RWPE2 (cell line): ENCODE measurements around the gene WHRN.

Experiments
- ATAC-seq: fragments of 200-7000 bp; cut with Tn5 transposase; 3 replicates; pipeline ENCODE4 v1.9.1; 2021; ENCODE audit warnings: low read depth
- DNase-seq: peaks from one replicate; pipeline ENCODE4 v3.0.0-alpha.2; 2020; ENCODE audit warnings: low spot score
- H3K27ac ChIP-seq: fragments of 450-650 bp; 2 replicates; pipeline ENCODE4 v1.5.1; 2017; ENCODE audit warnings: mild to moderate bottlenecking; ENCODE audit not compliant: poor library complexity, severe bottlenecking
- H3K27me3 ChIP-seq: fragments of 250-450 bp; sonication (Bioruptor Pico); 2 replicates; pipeline ENCODE4 v1.5.1; 2021; ENCODE audit warnings: mild to moderate bottlenecking, moderate library complexity; ENCODE audit not compliant: insufficient read depth, poor library complexity, severe bottlenecking
- H3K36me3 ChIP-seq: fragments of 250-450 bp; sonication (Bioruptor Pico); 2 replicates; pipeline ENCODE4 v1.5.1; 2020; ENCODE audit warnings: low read depth, mild to moderate bottlenecking, moderate library complexity
- H3K4me1 ChIP-seq: fragments of 250-450 bp; sonication (Bioruptor Pico); 2 replicates; pipeline ENCODE4 v1.5.1; 2021; ENCODE audit warnings: mild to moderate bottlenecking, moderate library complexity; ENCODE audit not compliant: insufficient read depth, poor library complexity, severe bottlenecking
- H3K4me3 ChIP-seq: fragments of 250-450 bp; sonication (Bioruptor Pico); 2 replicates; pipeline ENCODE4 v1.5.1; 2021; ENCODE audit warnings: mild to moderate bottlenecking, moderate library complexity; ENCODE audit not compliant: severe bottlenecking
- H3K9me3 ChIP-seq: fragments of 250-450 bp; sonication (Bioruptor Pico); 2 replicates; pipeline ENCODE4 v1.5.1; 2021; ENCODE audit warnings: mild to moderate bottlenecking, moderate library complexity; ENCODE audit not compliant: severe bottlenecking
- TF ChIP-seq, protein P1 (sequence below): fragments of 450-650 bp; IDR thresholded peaks from one replicate; pipeline ENCODE4 v1.5.1; 2017; ENCODE audit warnings: mild to moderate bottlenecking, moderate library complexity; ENCODE audit not compliant: poor library complexity, severe bottlenecking

WHRN gene

DNA sequence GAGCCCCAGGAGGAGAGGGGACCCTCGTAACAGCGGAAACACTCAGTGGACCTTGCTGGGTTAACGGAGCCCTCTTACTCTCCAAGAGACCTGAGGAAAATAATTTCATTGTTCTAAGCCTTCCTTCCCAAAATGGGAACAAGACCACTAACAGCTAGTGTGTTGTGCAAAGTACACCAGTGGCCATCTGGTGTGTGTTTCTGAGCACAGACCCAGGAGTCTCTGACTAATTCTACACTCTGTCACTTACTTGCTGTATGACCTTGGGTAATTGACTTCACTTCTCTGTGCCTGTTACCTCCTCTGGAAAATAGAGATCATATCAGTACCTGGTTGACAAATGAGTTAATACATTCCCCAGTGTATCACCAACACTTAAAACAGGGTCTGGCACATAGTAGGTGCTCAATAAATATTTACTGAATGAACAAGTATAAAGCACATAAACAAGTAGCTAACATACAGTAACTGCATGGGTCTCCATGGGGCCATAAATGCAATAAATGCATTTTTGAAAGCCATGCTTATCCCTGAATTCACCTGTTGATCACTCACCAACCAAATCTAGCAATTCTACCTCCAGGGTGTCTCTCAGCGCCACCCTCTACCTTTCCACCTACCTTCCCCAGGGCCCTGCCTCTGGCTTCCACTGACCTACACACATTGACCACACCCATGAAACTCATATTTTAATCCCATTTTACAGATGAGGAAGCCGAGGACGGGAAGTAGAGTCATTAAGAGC, 72.8 kb downstream of the WHRN start:
- Histone ChIP-seq H3K9me3 (no peaks in the 10 kb centered on the region), H3K27me3 (no peaks in the 10 kb centered on the region), H3K27ac (no peak overlapping the region), H3K4me1 (no peaks in the 10 kb centered on the region), H3K4me3 (no peak overlapping the region), H3K36me3 (no peaks in the 10 kb centered on the region)
- ATAC-seq (no peak), DNase-seq (no peak)
- TF ChIP-seq, protein P1, sequence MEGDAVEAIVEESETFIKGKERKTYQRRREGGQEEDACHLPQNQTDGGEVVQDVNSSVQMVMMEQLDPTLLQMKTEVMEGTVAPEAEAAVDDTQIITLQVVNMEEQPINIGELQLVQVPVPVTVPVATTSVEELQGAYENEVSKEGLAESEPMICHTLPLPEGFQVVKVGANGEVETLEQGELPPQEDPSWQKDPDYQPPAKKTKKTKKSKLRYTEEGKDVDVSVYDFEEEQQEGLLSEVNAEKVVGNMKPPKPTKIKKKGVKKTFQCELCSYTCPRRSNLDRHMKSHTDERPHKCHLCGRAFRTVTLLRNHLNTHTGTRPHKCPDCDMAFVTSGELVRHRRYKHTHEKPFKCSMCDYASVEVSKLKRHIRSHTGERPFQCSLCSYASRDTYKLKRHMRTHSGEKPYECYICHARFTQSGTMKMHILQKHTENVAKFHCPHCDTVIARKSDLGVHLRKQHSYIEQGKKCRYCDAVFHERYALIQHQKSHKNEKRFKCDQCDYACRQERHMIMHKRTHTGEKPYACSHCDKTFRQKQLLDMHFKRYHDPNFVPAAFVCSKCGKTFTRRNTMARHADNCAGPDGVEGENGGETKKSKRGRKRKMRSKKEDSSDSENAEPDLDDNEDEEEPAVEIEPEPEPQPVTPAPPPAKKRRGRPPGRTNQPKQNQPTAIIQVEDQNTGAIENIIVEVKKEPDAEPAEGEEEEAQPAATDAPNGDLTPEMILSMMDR, result no peak

DNA sequence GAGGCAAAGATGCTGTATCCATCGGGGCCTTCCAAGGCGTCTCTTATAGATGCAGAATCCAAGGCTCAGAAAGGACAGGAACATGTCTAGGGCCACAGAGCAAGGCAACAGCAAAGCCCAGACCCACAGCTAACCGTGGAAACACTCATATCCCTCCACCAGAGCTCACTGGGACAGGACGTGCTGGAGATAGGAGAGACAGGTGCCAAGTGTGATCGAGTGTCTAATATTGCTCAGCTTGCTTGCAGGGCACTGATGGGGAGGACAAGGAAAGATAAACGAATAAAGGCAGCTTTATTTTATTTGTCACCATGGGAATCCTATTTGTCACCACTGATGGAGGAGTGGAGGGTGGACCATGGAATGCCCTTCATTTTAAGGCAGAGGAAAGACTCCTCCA, 73.5 kb downstream of the WHRN start:
- Histone ChIP-seq H3K4me3 (no peak overlapping the region), H3K27me3 (no peaks in the 10 kb centered on the region), H3K36me3 (no peaks in the 10 kb centered on the region), H3K27ac (no peak overlapping the region), H3K9me3 (no peaks in the 10 kb centered on the region), H3K4me1 (no peaks in the 10 kb centered on the region)
- TF ChIP-seq, protein P1, result no peak
- DNase-seq (no peak), ATAC-seq (no peak)

GRCh38 chr9:114431003-114431402, 74.3 kb downstream of the WHRN start:
- Histone ChIP-seq H3K9me3 (no peaks in the 10 kb centered on the region), H3K27me3 (no peaks in the 10 kb centered on the region), H3K27ac (no peak overlapping the region)

GRCh38 chr9:114430457-114430856, 74.8 kb downstream of the WHRN start:
- no peaks in the 10 kb centered on the region for H3K9me3 ChIP-seq
- ATAC-seq (no peak), DNase-seq (no peak)
- no peaks in the 10 kb centered on the region for H3K27me3 ChIP-seq
- H3K27ac ChIP-seq, result no peak overlapping the region
- no peak overlapping the region for H3K4me3 ChIP-seq
- TF ChIP-seq, protein P1, result no peak
- H3K4me1 ChIP-seq, result no peaks in the 10 kb centered on the region
- H3K36me3 ChIP-seq, result no peaks in the 10 kb centered on the region

More at GRCh38 chr9:114431003-114431402, 74.3 kb downstream of the WHRN start:
- ATAC-seq (no peak), DNase-seq (no peak)
- no peaks in the 10 kb centered on the region for H3K4me1 ChIP-seq
- H3K36me3 ChIP-seq, result no peaks in the 10 kb centered on the region
- no peak overlapping the region for H3K4me3 ChIP-seq
- TF ChIP-seq, protein P1, result no peak

GRCh38 chr9:114429488-114429887, 75.8 kb downstream of the WHRN start:
- no peaks in the 10 kb centered on the region for H3K36me3 ChIP-seq
- H3K27me3 ChIP-seq, result no peaks in the 10 kb centered on the region
- H3K4me3 ChIP-seq, result no peak overlapping the region
- ATAC-seq, result no peak
- DNase-seq, result no peak
- TF ChIP-seq, protein P1, result no peak
- no peaks in the 10 kb centered on the region for H3K4me1 ChIP-seq
- H3K27ac ChIP-seq, result no peak overlapping the region
- no peaks in the 10 kb centered on the region for H3K9me3 ChIP-seq
